Common myeloid progenitor, CD34-positive (primary cell): ENCODE measurements around the gene RAD51B.

Experiments
- CTCF ChIA-PET: fragments of 350-600 bp; sonication (Branson Sonifier 250); formaldehyde crosslinking; loops from one replicate; lab custom pipeline; 2021; ENCODE audit warnings: antibody characterized with exemption; lab: Charles Lee
- POLR2A ChIA-PET: fragments of 350-600 bp; sonication (Branson Sonifier 250); formaldehyde crosslinking; loops from one replicate; lab custom pipeline; 2021; ENCODE audit warnings: antibody characterized with exemption; lab: Charles Lee
- DNase-seq, 3 donors: peaks; one replicate each; pipeline versions ENCODE4 v3.0.0 to v3.0.0-alpha.2; 2013
- H3K27ac ChIP-seq, 2 experiments: 1 replicate in 1 of 2; 2 replicates in 1 of 2; pipeline ENCODE4 v1.7.0; 2013; ENCODE audit warnings: inconsistent platforms in 2 of 2, low read length in 2 of 2, mild to moderate bottlenecking in 2 of 2, low read depth in 1 of 2, moderate library complexity in 1 of 2; ENCODE audit not compliant: severe bottlenecking in 2 of 2, insufficient read depth in 1 of 2, poor library complexity in 1 of 2
- H3K27me3 ChIP-seq, 5 experiments: replicated peaks in 2 of 5; 1 replicate in 3 of 5; 2 replicates in 2 of 5; pipeline versions ENCODE4 v1.6.1 to v1.7.0; 2013; ENCODE audit warnings: low read length in 4 of 5, mild to moderate bottlenecking in 2 of 5, moderate library complexity in 2 of 5, inconsistent platforms in 1 of 5; ENCODE audit not compliant: insufficient read depth in 5 of 5, control insufficient read depth in 4 of 5
- H3K36me3 ChIP-seq, 4 experiments: 1 replicate in 2 of 4; 2 replicates in 2 of 4; pipeline versions ENCODE4 v1.6.1 to v1.7.0; 2013; ENCODE audit warnings: low read length in 3 of 4, control low read depth in 1 of 4, mild to moderate bottlenecking in 1 of 4; ENCODE audit not compliant: control insufficient read depth in 4 of 4, insufficient read depth in 4 of 4
- H3K4me1 ChIP-seq, 4 experiments: 1 replicate in 3 of 4; 2 replicates in 1 of 4; pipeline versions ENCODE4 v1.6.1 to v1.7.1; 2013; ENCODE audit warnings: low read length in 3 of 4, mild to moderate bottlenecking in 3 of 4, control low read depth in 1 of 4, inconsistent platforms in 1 of 4, moderate library complexity in 1 of 4; ENCODE audit not compliant: control insufficient read depth in 4 of 4, insufficient read depth in 4 of 4; ENCODE audit errors: control extremely low read depth in 1 of 4
- H3K4me3 ChIP-seq, 7 experiments: 1 replicate in 4 of 7; 2 replicates in 3 of 7; pipeline versions ENCODE4 v1.5.1 to v1.7.0; 2013; ENCODE audit warnings: mild to moderate bottlenecking in 7 of 7, low read length in 6 of 7, moderate library complexity in 6 of 7, inconsistent platforms in 2 of 7, low read depth in 2 of 7, control low read depth in 1 of 7; ENCODE audit not compliant: insufficient read depth in 4 of 7, control insufficient read depth in 1 of 7; ENCODE audit errors: extremely low read depth in 1 of 7
- H3K9me3 ChIP-seq, 5 experiments: 1 replicate in 4 of 5; 2 replicates in 1 of 5; pipeline versions ENCODE4 v1.6.1 to v1.7.1; 2013; ENCODE audit warnings: low read length in 4 of 5, mild to moderate bottlenecking in 2 of 5, inconsistent platforms in 1 of 5, low read depth in 1 of 5, moderate library complexity in 1 of 5; ENCODE audit not compliant: control insufficient read depth in 4 of 5, insufficient read depth in 2 of 5; ENCODE audit errors: control extremely low read depth in 1 of 5
- WGBS: methylation state at CpG from one replicate; pipeline ENCODE4 v1.1.5; 2013; ENCODE audit not compliant: insufficient coverage; 5-methylcytosine and 5-hydroxymethylcytosine counted together

RAD51B gene

GRCh38 chr14:67934087-67934486 is 114.5 kb downstream of the RAD51B start:
- Histone ChIP-seq H3K4me1 (peaks cover 0 to 12% (median 7%) of the 10 kb centered on the region in 4 experiments), H3K9me3 (peaks cover 2 to 13% (median 5%) of the 10 kb centered on the region in 5 experiments), H3K4me3 (no peak overlapping the region), H3K27ac (no peak overlapping the region), H3K27me3 (no peaks in the 10 kb centered on the region), H3K36me3 (peaks cover 0 to 2% (median under 1%) of the 10 kb centered on the region in 4 experiments)
- POLR2A ChIA-PET: no interaction called here
- CTCF ChIA-PET: interaction anchor here (0.8 to 3.9 kb wide), 25 partner anchors 10 to 909 kb away, joined by 3 to 29 read pairs (median 5); no protein-coding TSS in a partner anchor
- peak; percentile 81 to 87 (median 86) for DNase-seq
- 13% methylated on average over 1 of the region's 1 CpG for WGBS

DNA sequence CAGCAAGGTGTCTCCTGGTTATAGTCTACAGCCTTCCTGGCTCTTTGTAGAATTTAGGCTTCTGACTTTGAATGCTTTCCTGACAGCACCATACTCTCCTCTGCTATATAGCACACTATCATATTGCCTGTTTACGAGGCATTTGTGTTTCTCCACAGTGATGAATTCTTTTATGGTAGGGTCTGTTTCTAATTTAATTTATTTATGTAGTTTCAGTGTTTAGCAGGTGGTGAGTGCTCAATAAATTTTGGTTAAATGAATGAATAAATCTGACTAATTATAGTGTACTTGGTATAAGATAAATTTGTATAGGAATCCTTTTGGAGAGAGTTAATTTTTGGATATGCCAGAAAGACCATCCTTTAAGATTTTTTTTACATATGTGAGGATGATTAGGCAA is 115.3 kb downstream of the RAD51B start:
- no peak for DNase-seq
- Histone ChIP-seq H3K27me3 (no peaks in the 10 kb centered on the region), H3K4me1 (peaks cover 0 to 12% (median 7%) of the 10 kb centered on the region in 4 experiments), H3K4me3 (no peak overlapping the region), H3K27ac (no peak overlapping the region), H3K9me3 (peaks cover 2 to 7% (median 5%) of the 10 kb centered on the region in 5 experiments), H3K36me3 (peaks cover 0 to 2% (median under 1%) of the 10 kb centered on the region in 4 experiments)
- no CpG with 5 or more reads among the region's 1 CpG for WGBS
- CTCF ChIA-PET: interaction anchor here (0.6 to 3.9 kb wide), 17 partner anchors 9 to 908 kb away, joined by 3 to 29 read pairs (median 5); no protein-coding TSS in a partner anchor
- POLR2A ChIA-PET: no interaction called here

GRCh38 chr14:67935371-67935770 is 115.8 kb downstream of the RAD51B start:
- WGBS: 100% methylated on average over 1 of the region's 2 CpGs
- peaks cover 0 to 12% (median 7%) of the 10 kb centered on the region in 4 experiments for H3K4me1 ChIP-seq
- no peak overlapping the region for H3K4me3 ChIP-seq
- ChIA-PET CTCF (interaction anchor here (0.6 to 5.6 kb wide), 4 partner anchors 9 to 882 kb away, joined by 3 to 28 read pairs (median 5); no protein-coding TSS in a partner anchor), POLR2A (no interaction called here)
- H3K27ac ChIP-seq: no peak overlapping the region
- DNase-seq: no peak
- H3K27me3 ChIP-seq: no peaks in the 10 kb centered on the region
- H3K36me3 ChIP-seq: peaks cover 0 to 2% (median under 1%) of the 10 kb centered on the region in 4 experiments
- H3K9me3 ChIP-seq: peaks cover 2 to 6% (median 3%) of the 10 kb centered on the region in 5 experiments

- WGBS: no CpG with 5 or more reads among the region's 2 CpGs
- H3K36me3 ChIP-seq: no peaks in the 10 kb centered on the region
- DNase-seq: no peak
- peaks cover 0 to 26% (median 11%) of the 10 kb centered on the region in 4 experiments for H3K4me1 ChIP-seq
- no peak overlapping the region for H3K4me3 ChIP-seq
- H3K27me3 ChIP-seq: no peaks in the 10 kb centered on the region
- H3K27ac ChIP-seq: no peak overlapping the region
- no peaks in the 10 kb centered on the region for H3K9me3 ChIP-seq
- CTCF ChIA-PET: interaction anchor here (0.8 to 5.6 kb wide), 5 partner anchors 19 to 885 kb away, joined by 3 to 28 read pairs (median 5); no protein-coding TSS in a partner anchor
- POLR2A ChIA-PET: no interaction called here
Observed at GRCh38 chr14:67938071-67938470, 118.5 kb downstream of the RAD51B start.

GRCh38 chr14:67940486-67941455 is 121.2 kb downstream of the RAD51B start:
- DNase-seq: no peak
- 69% methylated on average over 3 of the region's 4 CpGs for WGBS
- Histone ChIP-seq H3K27ac (no peak overlapping the region), H3K4me3 (no peak overlapping the region), H3K36me3 (no peaks in the 10 kb centered on the region), H3K9me3 (no peaks in the 10 kb centered on the region), H3K27me3 (no peaks in the 10 kb centered on the region), H3K4me1 (peaks cover 6 to 22% (median 7%) of the 10 kb centered on the region in 4 experiments)
- ChIA-PET POLR2A (no interaction called here), CTCF (interaction anchor here (0.9 to 5.6 kb wide), 5 partner anchors 9 to 883 kb away, joined by 3 to 28 read pairs (median 4); no protein-coding TSS in a partner anchor)

DNA sequence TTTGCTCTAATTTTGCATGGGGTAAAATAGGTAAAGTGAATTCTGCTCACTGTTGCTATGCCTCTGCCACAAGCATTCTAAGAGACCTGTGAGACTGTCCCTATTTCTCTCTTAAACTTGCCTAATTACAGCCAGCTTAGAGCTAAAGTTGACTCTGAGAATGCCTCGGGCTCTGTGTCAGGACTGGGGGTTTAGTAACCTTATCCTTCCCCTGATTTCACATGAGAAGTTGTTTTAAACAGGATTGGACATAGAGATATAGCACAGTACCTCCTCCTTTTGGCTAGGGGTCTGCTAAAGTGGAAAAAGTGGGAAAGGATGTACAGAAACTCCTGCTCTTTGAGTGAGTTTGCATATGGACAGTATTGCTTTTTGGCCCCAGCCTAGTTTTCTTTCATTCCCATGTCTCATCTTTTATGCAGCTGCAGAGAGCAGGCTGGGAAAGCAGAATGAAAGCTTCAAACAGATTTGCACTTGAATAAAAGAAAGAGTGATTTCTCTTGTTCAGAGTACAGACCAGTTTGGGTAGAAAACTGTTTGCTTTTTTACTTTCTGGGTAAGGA is 122.0 kb downstream of the RAD51B start:
- WGBS: 100% methylated on average over 1 of the region's 1 CpG

More for the DNA sequence above, 122.0 kb downstream of the RAD51B start:
- Histone ChIP-seq H3K36me3 (no peaks in the 10 kb centered on the region), H3K9me3 (no peaks in the 10 kb centered on the region), H3K4me3 (no peak overlapping the region), H3K27ac (no peak overlapping the region), H3K4me1 (peaks cover 6 to 22% (median 7%) of the 10 kb centered on the region in 4 experiments), H3K27me3 (no peaks in the 10 kb centered on the region)
- CTCF ChIA-PET: interaction anchor here (0.5 to 6.0 kb wide), 7 partner anchors 8 to 902 kb away, joined by 3 to 45 read pairs (median 4); no protein-coding TSS in a partner anchor
- POLR2A ChIA-PET: interaction anchor here (0.6 to 0.9 kb wide), 2 partner anchors 8 to 322 kb away, joined by 3 to 7 read pairs; no protein-coding TSS in a partner anchor
- no peak for DNase-seq
